BJ (cell line): ENCODE data around the gene ACRBP. TPM values are rescaled to one million over a fixed set of nuclear protein-coding genes. Genes with fewer than 3 reads are reported as not detected.
A peak's percentile ranks its signal among the peaks of the same experiment; 100 is the strongest.

Experiments
- CTCF ChIA-PET: fragments of 350-600 bp; formaldehyde crosslinking; extraction: SDS; loops from one replicate; lab custom pipeline; 2021; ENCODE audit warnings: antibody characterized with exemption, inconsistent platforms; lab: Yijun Ruan, JAX
- POLR2A ChIA-PET: fragments of 300-600 bp; sonication (Branson Sonifier 250); formaldehyde crosslinking; extraction: SDS; loops from one replicate; lab custom pipeline; 2021; ENCODE audit warnings: antibody characterized with exemption; lab: Charles Lee
- DNase-seq: peaks from one replicate; pipeline ENCODE4 v3.0.0-alpha.2; 2011; ENCODE audit warnings: low read depth
- H3K27me3 ChIP-seq: 2 replicates; pipeline ENCODE4 v1.6.0; 2011; ENCODE audit warnings: low read length; ENCODE audit not compliant: control insufficient read depth, insufficient read depth
- H3K36me3 ChIP-seq: 2 replicates; pipeline ENCODE4 v1.5.1; 2011; ENCODE audit warnings: low read length; ENCODE audit not compliant: control insufficient read depth, insufficient read depth
- H3K4me3 ChIP-seq: 2 replicates; pipeline ENCODE4 v1.5.1; 2011; ENCODE audit warnings: low read depth, mild to moderate bottlenecking, control low read depth, low read length
- CTCF ChIP-seq: IDR thresholded peaks from 2 replicates; pipeline ENCODE4 v1.5.1; 2011; ENCODE audit warnings: low read depth, mild to moderate bottlenecking, control low read depth, inconsistent platforms, low read length, moderate library complexity; ENCODE audit not compliant: insufficient read depth
- polyA plus RNA-seq: library from polyadenylated mRNA; depleted of rRNA; stranded (reverse); fragments of >200 nt; gene quantifications from 2 replicates; pipeline ENCODE4 v1.2.3, GENCODE V29; 2011

The ACRBP gene
- polyA plus RNA-seq, 1 experiment: 0.40 TPM

GRCh38 chr12:6626654-6627283, 20.5 kb downstream of the ACRBP start:
- no peaks in the 10 kb centered on the region for H3K27me3 ChIP-seq
- H3K36me3 ChIP-seq: no peaks in the 10 kb centered on the region
- POLR2A ChIA-PET: no interaction called here
- no peak for TF ChIP-seq CTCF
- no peak overlapping the region for H3K4me3 ChIP-seq
- CTCF ChIA-PET: interaction anchor here (0.6 to 1.6 kb wide), 2 partner anchors 9 to 450 kb away, joined by 3 to 4 read pairs; no protein-coding TSS in a partner anchor
- no peak for DNase-seq

GRCh38 chr12:6620885-6621274, 26.4 kb downstream of the ACRBP start:
- ChIA-PET POLR2A (no interaction called here), CTCF (interaction anchor here (0.5 to 3.2 kb wide), 16 partner anchors 15 to 215 kb away, joined by 3 to 11 read pairs (median 3); partner anchors contain the start of genes LPAR5 and PTMS)
- Histone ChIP-seq H3K27me3 (no peaks in the 10 kb centered on the region), H3K4me3 (no peak overlapping the region), H3K36me3 (no peaks in the 10 kb centered on the region)
- TF ChIP-seq CTCF: no peak
- DNase-seq: no peak

- 0 out of 2 replicates have a peak overlapping the region, but pooled peaks have one; percentile 2 for H3K4me3 ChIP-seq
- H3K36me3 ChIP-seq: no peaks in the 10 kb centered on the region
- H3K27me3 ChIP-seq: no peaks in the 10 kb centered on the region
- peak; percentile 61 for TF ChIP-seq CTCF
- POLR2A ChIA-PET: no interaction called here
- no peak for DNase-seq
- CTCF ChIA-PET: interaction anchor here (0.5 to 3.2 kb wide), 17 partner anchors 8 to 1154 kb away, joined by 3 to 11 read pairs (median 3); partner anchors contain the start of genes LPAR5 and PTMS
Observed at GRCh38 chr12:6620137-6620884, 26.9 kb downstream of the ACRBP start.

GRCh38 chr12:6618483-6619225, 28.6 kb downstream of the ACRBP start:
- CTCF ChIA-PET: interaction anchor here (0.6 to 3.2 kb wide), 15 partner anchors 9 to 160 kb away, joined by 3 to 11 read pairs (median 4); partner anchors contain the start of genes MLF2 and ZNF384
- TF ChIP-seq CTCF: no peak
- Histone ChIP-seq H3K4me3 (no peak overlapping the region), H3K27me3 (no peaks in the 10 kb centered on the region), H3K36me3 (no peaks in the 10 kb centered on the region)
- DNase-seq: no peak
- POLR2A ChIA-PET: no interaction called here
